ENCODE data around the gene SLC44A2. TPM values are rescaled to one million over a fixed set of nuclear protein-coding genes. Genes with fewer than 3 reads are reported as not detected.

SLC44A2 gene
- total and polyA plus RNA-seq, 2 experiments from 2014 or later, result 44.4 to 91.3 TPM

GRCh38 chr19:10651851-10652250, 26.5 kb downstream of the SLC44A2 start:
- WGBS (ENCODE audit: low lambda C conversion rate, missing lambda C conversion rate), result 93% methylated on average over 4 of the region's 4 CpGs
- peaks cover 34% of the 10 kb centered on the region for H3K79me2 ChIP-seq
- DNase-seq (ENCODE audit: low spot score), result no peak
- TF ChIP-seq EZH2phosphoT487 (IDR thresholded peaks at IDR 0.05; ENCODE audit: low read depth, severe bottlenecking, unreplicated experiment) (no peak), EZH2 (IDR thresholded peaks at IDR 0.05; ENCODE audit: borderline replicate concordance) (no peak)
- TF ChIP-seq, protein P1, sequence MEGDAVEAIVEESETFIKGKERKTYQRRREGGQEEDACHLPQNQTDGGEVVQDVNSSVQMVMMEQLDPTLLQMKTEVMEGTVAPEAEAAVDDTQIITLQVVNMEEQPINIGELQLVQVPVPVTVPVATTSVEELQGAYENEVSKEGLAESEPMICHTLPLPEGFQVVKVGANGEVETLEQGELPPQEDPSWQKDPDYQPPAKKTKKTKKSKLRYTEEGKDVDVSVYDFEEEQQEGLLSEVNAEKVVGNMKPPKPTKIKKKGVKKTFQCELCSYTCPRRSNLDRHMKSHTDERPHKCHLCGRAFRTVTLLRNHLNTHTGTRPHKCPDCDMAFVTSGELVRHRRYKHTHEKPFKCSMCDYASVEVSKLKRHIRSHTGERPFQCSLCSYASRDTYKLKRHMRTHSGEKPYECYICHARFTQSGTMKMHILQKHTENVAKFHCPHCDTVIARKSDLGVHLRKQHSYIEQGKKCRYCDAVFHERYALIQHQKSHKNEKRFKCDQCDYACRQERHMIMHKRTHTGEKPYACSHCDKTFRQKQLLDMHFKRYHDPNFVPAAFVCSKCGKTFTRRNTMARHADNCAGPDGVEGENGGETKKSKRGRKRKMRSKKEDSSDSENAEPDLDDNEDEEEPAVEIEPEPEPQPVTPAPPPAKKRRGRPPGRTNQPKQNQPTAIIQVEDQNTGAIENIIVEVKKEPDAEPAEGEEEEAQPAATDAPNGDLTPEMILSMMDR (IDR thresholded peaks at IDR 0.05; ENCODE audit: poor library complexity), result no peak
- H3K9me3 ChIP-seq (ENCODE audit: low read depth), result no peaks in the 10 kb centered on the region
- no peak overlapping the region for H2AFZ ChIP-seq
- H3K4me1 ChIP-seq (ENCODE audit: insufficient read depth), result peaks cover 22% of the 10 kb centered on the region
- H3K4me2 ChIP-seq, result peak overlapping the region; percentile 88
- no peak overlapping the region for H3K4me3 ChIP-seq
- peaks cover 21% of the 10 kb centered on the region for H4K20me1 ChIP-seq (ENCODE audit: insufficient read depth, poor library complexity, severe bottlenecking)
- H3K27ac ChIP-seq, result no peak overlapping the region
- no peaks in the 10 kb centered on the region for H3K9me2 ChIP-seq (replicated peaks; ENCODE audit: insufficient read depth)
- no peaks in the 10 kb centered on the region for H3K27me3 ChIP-seq
- H3K36me3 ChIP-seq (replicated peaks; ENCODE audit: insufficient read depth, low read depth), result no peaks in the 10 kb centered on the region

DNA sequence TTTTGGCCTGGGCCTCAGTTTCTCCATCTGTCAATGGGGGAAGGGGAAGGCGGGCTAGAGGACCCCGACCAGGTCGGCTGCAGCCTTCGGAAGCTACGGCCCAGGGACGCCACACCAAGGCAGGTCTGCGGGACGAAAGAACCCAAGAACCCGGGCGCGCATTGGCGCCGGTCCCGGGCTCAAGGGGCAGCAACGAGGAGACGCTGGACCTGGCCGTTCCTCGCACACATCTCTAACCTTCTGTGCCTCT, 28.1 kb downstream of the SLC44A2 start:
- Histone ChIP-seq H3K27ac (peak overlapping the region; percentile 97), H4K20me1 (ENCODE audit: insufficient read depth, poor library complexity, severe bottlenecking) (peaks cover 37% of the 10 kb centered on the region), H3K9me3 (ENCODE audit: low read depth) (no peaks in the 10 kb centered on the region), H2AFZ (peak overlapping the region; percentile 21), H3K79me2 (peaks cover 49% of the 10 kb centered on the region), H3K9me2 (replicated peaks; ENCODE audit: insufficient read depth) (no peaks in the 10 kb centered on the region), H3K4me2 (peak overlapping the region; percentile 88), H3K36me3 (replicated peaks; ENCODE audit: insufficient read depth, low read depth) (no peaks in the 10 kb centered on the region), H3K4me1 (ENCODE audit: insufficient read depth) (peaks cover 22% of the 10 kb centered on the region), H3K4me3 (peak overlapping the region; percentile 54), H3K27me3 (no peaks in the 10 kb centered on the region)
- TF ChIP-seq, protein P1 (IDR thresholded peaks at IDR 0.05; ENCODE audit: poor library complexity), result no peak
- TF ChIP-seq EZH2 (IDR thresholded peaks at IDR 0.05; ENCODE audit: borderline replicate concordance), result no peak
- TF ChIP-seq EZH2phosphoT487 (IDR thresholded peaks at IDR 0.05; ENCODE audit: low read depth, severe bottlenecking, unreplicated experiment), result no peak
- 0% methylated on average over 18 of the region's 18 CpGs for WGBS (ENCODE audit: low lambda C conversion rate, missing lambda C conversion rate)
- no peak for DNase-seq (ENCODE audit: low spot score)

DNA sequence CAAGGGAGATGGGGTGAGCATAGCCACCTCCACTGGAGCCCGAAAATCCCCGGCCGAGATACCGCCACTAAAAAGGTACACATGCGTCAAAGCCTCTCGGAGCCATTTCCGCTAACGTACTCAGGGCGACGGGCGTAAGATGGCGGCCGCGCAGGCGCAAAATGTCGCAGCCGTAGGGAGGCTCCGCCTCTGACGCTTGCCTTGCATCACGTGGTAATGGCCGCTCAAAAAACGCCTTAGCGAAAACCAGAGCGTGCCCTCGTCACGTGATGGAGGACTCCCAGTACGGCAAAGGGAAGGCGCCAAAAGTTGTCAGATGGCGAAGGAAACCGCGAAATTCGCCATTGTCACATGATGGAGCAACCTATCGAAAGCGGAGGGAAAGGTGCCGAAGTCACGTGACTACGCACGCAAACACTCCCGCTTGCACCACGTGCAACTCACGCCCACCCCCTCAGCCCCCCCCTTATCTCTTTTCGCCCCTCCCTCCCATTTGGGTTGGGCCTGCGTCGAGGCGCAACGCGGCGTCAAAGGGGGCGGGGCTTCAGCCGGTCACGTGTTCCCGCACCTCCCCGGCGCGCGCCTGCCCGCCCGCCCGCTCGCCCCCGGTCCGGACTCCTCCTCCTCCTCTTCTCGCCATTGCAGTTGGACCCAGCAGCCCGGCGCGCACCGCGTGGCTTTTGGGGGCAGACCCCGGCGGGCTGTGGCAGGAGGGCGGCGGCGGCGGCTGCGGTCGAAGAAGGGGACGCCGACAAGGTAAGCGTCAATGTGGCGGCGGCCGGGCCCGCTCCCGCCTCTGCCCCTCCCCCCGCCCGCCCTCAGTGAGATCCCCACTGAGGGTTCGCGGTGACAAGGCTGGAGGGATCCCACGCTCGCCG, 28.6 kb downstream of the SLC44A2 start, which contains the start of gene ILF3:
Gene ILF3, plus strand, starts transcription at position 615 of the 878 bp plus-strand sequence. CDS start 16,260 bp downstream, outside the sequence.
- Histone ChIP-seq H3K27me3 (no peaks in the 10 kb centered on the region), H3K4me1 (ENCODE audit: insufficient read depth) (peaks cover 22% of the 10 kb centered on the region), H3K36me3 (replicated peaks; ENCODE audit: insufficient read depth, low read depth) (no peaks in the 10 kb centered on the region), H3K27ac (peak within 1 kb of the TSS; percentile 98), H3K79me2 (peaks cover 55% of the 10 kb centered on the region), H3K9me2 (replicated peaks; ENCODE audit: insufficient read depth) (no peaks in the 10 kb centered on the region), H3K4me2 (peak within 1 kb of the TSS; percentile 98), H3K9me3 (ENCODE audit: low read depth) (no peaks in the 10 kb centered on the region), H2AFZ (peak within 1 kb of the TSS; percentile 28), H3K4me3 (peak within 1 kb of the TSS; percentile 73), H4K20me1 (ENCODE audit: insufficient read depth, poor library complexity, severe bottlenecking) (peaks cover 43% of the 10 kb centered on the region)
- DNase-seq (ENCODE audit: low spot score), result peak; percentile 100
- 3% methylated on average over 33 of the region's 91 CpGs for WGBS (ENCODE audit: low lambda C conversion rate, missing lambda C conversion rate)
- TF ChIP-seq, protein P1 (IDR thresholded peaks at IDR 0.05; ENCODE audit: poor library complexity), result no peak
- TF ChIP-seq EZH2phosphoT487 (IDR thresholded peaks at IDR 0.05; ENCODE audit: low read depth, severe bottlenecking, unreplicated experiment), result no peak
- no peak for TF ChIP-seq EZH2 (IDR thresholded peaks at IDR 0.05; ENCODE audit: borderline replicate concordance)

Data from hepatocyte (in vitro differentiated cells).